ENCODE results near the gene CD300A. TPM values are rescaled to one million over a fixed set of nuclear protein-coding genes. Genes with fewer than 3 reads are reported as not detected.

CD300A gene
- total RNA-seq, 1 experiment from 2014 or later, result 0.71 TPM

DNA sequence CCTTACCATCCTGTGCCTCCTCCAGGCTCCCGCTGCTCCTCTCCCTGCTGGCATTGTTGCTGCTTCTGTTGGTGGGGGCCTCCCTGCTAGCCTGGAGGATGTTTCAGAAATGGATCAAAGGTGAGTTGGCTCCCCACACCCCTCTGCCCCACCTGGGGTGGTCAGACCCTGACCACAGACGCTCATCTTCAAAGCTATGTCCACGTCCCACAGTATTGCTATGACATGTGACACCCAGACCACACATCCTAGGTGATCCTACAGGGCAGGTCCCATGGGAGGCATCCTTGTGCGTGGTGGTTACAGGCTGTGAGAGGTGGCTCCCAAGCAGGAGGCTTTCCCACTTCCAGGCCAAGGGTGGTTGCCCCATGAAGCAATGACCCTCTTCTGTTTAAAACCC lies 11.0 kb downstream of the CD300A start:
- no TSS peak for BruUV-seq (replicated peaks)
- Histone ChIP-seq H3K27ac (ENCODE audit: low read depth, low read length) (no peak overlapping the region), H3K4me3 (replicated peaks in 1 of 2; ENCODE audit: low read depth in 1 of 2, low read length in 2 of 2) (no peak overlapping the region), H3K9me2 (ENCODE audit: insufficient read depth) (no peaks in the 10 kb centered on the region), H3K4me2 (ENCODE audit: low read length) (no peak overlapping the region), H3K4me1 (ENCODE audit: control insufficient read depth in 1 of 2, insufficient read depth in 2 of 2, low read length in 2 of 2) (no peaks in the 10 kb centered on the region), H4K20me1 (ENCODE audit: insufficient read depth) (no peaks in the 10 kb centered on the region), H2AFZ (ENCODE audit: low read depth, low read length, poor library complexity, severe bottlenecking) (no peak overlapping the region), H3K27me3 (ENCODE audit: insufficient read depth, low read length) (peaks cover 21% of the 10 kb centered on the region), H3K9me3 (ENCODE audit: control insufficient read depth in 1 of 2, insufficient read depth in 1 of 2, low read depth in 1 of 2, low read length in 2 of 2) (peaks cover 4 to 12% of the 10 kb centered on the region in 2 experiments; a peak in 2 of 4 replicates), H3K9ac (ENCODE audit: low read length) (no peak overlapping the region), H3K79me2 (ENCODE audit: insufficient read depth, low read length) (no peaks in the 10 kb centered on the region), H3K36me3 (ENCODE audit: control insufficient read depth in 1 of 2, insufficient read depth in 2 of 2, low read length in 2 of 2) (no peaks in the 10 kb centered on the region)
- CTCF ChIA-PET, result interaction anchor here (1.2 kb wide), 1 partner anchor 98 kb away, joined by 4 read pairs; no protein-coding TSS in a partner anchor
- ATAC-seq (no peak), DNase-seq (ENCODE audit: low read depth, low spot score) (no peak)
- RAD21 ChIA-PET (ENCODE audit: low non-redundant PET in 1 of 2, low total read pairs in 2 of 2, uncharacterized antibody in 2 of 2, unreplicated experiment in 2 of 2), result interaction anchor here in 1 of 2 experiments (1.6 kb wide), 1 partner anchor 125 kb away, joined by 3 read pairs; no protein-coding TSS in a partner anchor
- POLR2A ChIA-PET, result interaction anchor here (1.2 kb wide), 1 partner anchor 109 kb away, joined by 5 read pairs; no protein-coding TSS in a partner anchor
- intact Hi-C loops (cut with micrococcal nuclease), result no loop called here
- TF ChIP-seq EZH2phosphoT487 (IDR thresholded peaks at IDR 0.05; ENCODE audit: borderline replicate concordance), result no peak
- TF ChIP-seq FOSL1 (IDR thresholded peaks at IDR 0.05; ENCODE audit: low read depth), result no peak
- TF ChIP-seq SP1 (IDR thresholded peaks at IDR 0.05; ENCODE audit: low read depth), result no peak
- TF ChIP-seq EZH2 (IDR thresholded peaks at IDR 0.05), result no peak
- no peak for TF ChIP-seq POLR2A (IDR thresholded peaks at IDR 0.05; ENCODE audit: borderline replicate concordance, extremely low read depth, insufficient read depth, insufficient read length)
- TF ChIP-seq YY1 (IDR thresholded peaks at IDR 0.05; ENCODE audit: extremely low read depth, insufficient replicate concordance, low read depth, low read length), result no peak
- TF ChIP-seq ZNF274 (IDR thresholded peaks at IDR 0.05; ENCODE audit: low read depth, low read length), result no peak
- TF ChIP-seq JUND (IDR thresholded peaks at IDR 0.05), result no peak
- TF ChIP-seq, protein P1, sequence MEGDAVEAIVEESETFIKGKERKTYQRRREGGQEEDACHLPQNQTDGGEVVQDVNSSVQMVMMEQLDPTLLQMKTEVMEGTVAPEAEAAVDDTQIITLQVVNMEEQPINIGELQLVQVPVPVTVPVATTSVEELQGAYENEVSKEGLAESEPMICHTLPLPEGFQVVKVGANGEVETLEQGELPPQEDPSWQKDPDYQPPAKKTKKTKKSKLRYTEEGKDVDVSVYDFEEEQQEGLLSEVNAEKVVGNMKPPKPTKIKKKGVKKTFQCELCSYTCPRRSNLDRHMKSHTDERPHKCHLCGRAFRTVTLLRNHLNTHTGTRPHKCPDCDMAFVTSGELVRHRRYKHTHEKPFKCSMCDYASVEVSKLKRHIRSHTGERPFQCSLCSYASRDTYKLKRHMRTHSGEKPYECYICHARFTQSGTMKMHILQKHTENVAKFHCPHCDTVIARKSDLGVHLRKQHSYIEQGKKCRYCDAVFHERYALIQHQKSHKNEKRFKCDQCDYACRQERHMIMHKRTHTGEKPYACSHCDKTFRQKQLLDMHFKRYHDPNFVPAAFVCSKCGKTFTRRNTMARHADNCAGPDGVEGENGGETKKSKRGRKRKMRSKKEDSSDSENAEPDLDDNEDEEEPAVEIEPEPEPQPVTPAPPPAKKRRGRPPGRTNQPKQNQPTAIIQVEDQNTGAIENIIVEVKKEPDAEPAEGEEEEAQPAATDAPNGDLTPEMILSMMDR (IDR thresholded peaks at IDR 0.05 in 2 of 3, conservative IDR thresholded peaks at IDR 0.05 in 1 of 3; ENCODE audit: borderline replicate concordance in 1 of 3, insufficient read depth in 1 of 3, low read depth in 2 of 3, low read length in 2 of 3), result no peak
- TF ChIP-seq SIN3A (IDR thresholded peaks at IDR 0.05; ENCODE audit: low read depth), result no peak
- TF ChIP-seq EGR1 (IDR thresholded peaks at IDR 0.05; ENCODE audit: low read depth), result no peak
- no peak for TF ChIP-seq ZFX (IDR thresholded peaks at IDR 0.05)
- no peak for TF ChIP-seq ZBTB33 (IDR thresholded peaks at IDR 0.05; ENCODE audit: extremely low read depth, insufficient replicate concordance, low read length)
- no peak for TF ChIP-seq ELF1 (IDR thresholded peaks at IDR 0.05; ENCODE audit: borderline replicate concordance, low read depth)
- no peak for TF ChIP-seq ATF3 (IDR thresholded peaks at IDR 0.05)
